ENCODE measurements around the gene UGT1A8.

Gene UGT1A8

DNA sequence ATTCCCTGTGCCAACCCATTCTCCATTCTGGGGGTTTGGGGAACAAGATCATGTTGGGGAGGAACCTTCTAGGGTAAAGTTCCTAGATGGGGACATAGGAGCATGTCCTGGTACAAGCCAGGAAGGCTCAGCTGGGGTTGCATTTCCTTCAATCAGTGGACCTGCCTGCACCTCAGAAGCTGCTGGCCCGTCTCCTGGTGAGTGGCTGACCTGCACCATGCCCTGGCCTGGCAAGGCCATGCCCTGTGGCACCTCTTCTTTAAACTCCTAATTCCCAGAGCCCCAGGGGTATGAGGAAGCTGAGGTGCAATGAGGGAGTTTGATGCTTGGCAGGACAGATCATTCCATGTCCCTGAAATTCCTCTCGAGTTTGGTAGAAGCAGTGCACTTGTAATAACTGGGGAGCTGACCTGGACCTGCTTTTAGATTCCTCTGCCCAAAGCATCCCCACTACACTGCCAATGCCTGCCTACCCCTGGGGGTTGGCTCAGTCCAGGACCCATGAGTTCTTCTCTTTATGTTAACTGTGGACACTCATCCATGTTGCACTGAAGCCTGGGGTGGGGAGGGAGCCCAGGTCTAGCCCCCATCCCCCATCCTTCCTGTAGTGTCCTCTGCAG lies 186.0 kb downstream of the UGT1A8 start:
- no peak for DNase-seq

DNA sequence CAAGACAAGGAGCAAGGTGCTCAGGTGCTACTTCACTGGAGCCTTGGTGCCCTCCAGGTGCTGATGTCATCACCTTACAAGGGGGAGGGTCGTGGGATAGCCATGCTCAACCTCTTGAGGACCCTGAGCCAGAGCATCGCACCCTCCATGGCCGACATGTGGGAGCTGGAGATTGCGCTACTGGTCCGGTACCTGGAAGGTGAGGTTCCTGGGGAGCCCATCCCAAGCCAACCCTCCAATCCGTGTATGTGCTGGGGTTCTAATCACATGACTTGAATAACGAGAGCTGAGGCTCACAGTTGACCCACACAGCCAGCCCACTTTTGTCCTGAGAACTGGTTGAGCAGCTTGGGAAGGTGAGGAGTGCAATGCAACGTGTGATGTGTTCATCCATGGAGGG lies 186.6 kb downstream of the UGT1A8 start:
- DNase-seq, result no peak

DNA sequence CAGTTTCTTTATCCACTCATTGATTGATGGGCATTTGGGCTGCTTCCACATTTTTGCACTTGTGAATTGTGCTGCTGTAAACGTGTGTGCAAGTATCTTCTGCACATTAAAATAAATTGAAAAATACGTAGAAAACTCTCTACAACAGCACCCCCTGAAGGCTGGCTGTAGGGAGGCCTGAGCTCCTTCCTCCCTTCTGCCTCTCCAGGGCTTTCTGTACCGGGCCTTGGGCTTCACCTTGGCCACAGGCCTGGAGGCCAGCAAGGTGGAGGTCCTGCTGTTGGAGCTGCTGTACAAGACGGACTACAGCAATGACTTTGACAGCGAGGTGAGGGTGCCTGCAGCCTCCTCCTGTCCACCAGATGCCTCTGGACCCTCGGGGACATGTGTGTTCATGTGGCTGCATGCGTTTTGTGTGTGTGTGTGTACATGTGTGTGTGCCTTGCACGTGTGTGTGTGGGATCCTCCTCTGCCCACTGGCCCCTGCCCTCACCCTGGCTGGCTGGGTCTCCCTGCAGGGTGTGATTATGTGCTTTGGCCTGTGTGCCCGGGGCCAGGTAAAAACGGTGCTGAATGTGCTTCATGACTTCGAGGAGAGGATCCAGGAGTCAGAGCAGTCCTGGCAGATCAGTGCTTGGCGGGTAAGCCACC lies 189.9 kb downstream of the UGT1A8 start:
- no peak for DNase-seq

DNA sequence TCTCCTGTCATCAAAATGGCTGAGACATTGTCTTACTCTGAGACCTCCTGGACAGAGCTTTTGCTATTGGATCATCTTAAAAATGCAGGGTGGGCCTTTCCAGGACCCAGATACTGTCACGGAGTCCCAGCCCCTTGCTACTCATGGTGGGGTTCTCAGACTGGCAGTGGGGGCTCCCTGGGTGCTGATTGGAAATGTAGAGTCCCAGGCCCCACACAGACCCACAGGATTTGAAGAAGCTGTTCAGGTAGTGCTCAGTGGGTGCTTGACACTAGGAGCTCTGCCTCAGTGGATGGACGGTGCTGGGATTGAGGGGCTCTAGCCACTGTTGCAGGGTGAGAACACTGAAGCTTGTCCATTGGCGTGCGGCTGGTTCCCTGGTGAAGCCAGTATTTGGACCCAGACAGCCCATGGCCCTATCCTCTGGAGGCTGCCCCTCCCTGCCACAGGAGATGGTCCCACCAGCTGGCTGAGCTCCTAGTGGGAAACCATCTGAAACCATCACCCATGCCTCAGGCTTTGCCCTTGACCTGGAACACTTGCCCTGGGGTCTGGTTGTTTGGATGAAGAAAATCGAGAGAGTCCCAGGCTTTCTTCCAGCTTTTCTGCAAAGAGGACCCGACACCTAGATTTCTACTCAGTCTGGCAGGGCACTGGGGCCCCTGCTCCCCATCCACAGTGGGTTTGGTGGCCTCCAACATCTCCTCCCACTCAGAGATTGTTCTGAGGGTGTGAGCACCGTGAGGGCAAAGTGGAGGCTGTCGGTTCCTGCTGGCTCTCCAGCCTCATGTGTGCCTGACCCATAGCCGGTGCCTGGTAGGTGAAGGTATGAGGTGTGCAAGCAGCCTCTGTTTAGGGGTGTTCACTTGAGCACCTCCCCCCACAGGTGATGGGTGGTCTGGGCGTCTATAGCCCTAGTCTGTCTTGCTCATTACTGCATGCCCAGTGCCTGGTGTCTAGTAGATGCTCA lies 190.8 kb downstream of the UGT1A8 start:
- no peak for DNase-seq

DNA sequence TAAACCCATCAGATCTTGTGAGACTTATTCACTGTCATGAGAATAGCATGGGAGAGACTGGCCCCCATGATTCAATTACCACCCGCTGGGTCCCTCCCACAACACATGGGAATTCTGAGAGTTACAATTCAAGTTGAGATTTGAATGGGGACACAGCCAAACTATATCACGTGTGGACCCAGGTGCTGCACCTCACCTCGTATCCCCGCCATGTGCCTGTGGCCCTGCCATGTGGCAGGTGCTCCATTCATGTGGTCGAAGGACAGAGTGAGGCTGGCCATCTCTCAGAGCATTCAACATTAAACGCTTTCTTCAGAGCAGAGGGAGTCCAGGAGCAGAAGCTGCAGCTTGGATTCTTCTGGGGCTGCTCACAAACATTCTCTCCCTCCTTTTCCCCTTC lies 193.0 kb downstream of the UGT1A8 start:
- DNase-seq, result no peak

DNA sequence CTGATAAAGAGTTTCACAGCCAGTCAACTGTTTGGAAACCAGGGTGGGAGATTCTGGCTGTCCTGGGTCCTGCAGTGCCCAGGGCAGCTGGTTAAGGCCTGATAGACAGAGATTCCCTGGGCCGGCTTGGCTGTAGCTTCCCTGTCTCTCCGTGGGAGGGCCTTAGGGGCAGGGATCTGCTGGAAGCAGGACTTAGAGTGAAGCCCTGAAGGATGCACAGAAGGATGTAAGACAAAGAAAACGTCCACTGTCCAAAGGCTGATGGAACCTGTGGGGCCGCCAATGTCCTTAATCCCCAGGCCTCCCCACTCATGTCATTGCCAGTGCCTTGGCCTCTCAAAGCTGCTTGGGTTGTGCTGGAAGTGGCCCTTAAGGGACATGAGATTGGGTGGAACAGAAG lies 193.7 kb downstream of the UGT1A8 start:
- DNase-seq, result no peak

DNA sequence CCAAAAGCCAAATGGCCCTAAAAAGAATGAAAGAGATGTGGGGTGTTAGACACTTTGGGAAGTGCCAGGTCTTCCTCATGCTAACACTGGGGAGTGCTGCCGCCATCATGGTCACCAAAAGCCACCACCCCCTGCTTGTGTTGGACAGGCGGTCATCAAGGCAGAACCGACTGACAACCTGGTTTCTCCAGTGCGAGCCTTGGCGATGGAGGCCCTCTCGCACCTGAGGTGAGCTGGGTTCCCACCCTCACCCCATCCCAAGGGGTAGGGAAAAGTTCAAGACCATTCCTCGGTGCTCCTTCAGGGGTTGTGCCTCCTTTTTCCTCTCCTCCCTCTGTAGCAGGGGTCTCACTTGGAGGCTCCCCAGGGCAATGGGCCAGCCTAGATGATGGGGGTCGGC lies 194.3 kb downstream of the UGT1A8 start:
- DNase-seq, result no peak

DNA sequence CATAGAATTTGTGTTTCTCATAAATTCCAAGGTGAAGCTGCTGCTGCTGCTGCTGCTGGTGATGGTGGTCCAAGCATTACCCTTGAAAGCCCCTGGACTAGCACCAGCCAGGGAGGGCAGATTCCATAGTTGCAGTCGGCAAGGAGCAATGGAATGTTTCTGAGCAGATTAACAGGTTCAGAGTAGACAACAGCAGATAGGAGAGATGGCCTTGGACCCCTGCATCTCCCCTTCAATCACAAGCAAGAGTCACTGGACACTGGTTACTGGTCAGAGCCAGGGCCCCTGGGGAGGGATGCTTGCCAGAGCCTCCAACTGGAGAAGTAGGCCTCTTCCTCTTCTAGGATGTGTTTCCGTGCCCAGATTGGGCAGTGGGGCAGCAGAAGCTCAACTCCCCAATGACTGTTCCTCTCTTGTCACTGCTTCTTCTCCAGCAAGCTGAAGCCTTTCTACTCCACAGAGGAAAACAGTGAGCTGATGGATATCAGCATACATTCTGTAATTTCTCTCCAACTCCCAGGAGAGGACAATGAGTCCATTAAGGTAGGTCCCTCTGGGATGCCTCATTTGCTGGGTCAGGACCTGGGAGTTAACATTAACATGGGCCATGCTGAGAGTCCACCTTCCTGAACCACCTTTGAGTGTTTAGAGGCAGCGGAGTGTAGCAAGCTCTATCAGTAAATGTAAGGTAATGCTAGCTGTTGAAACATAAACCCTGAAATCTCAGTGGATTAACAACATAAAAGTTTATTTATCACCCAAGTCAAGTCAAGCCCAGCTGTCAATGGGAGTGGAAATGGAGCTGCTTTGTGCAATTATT lies 196.0 kb downstream of the UGT1A8 start:
- no peak for DNase-seq

DNA sequence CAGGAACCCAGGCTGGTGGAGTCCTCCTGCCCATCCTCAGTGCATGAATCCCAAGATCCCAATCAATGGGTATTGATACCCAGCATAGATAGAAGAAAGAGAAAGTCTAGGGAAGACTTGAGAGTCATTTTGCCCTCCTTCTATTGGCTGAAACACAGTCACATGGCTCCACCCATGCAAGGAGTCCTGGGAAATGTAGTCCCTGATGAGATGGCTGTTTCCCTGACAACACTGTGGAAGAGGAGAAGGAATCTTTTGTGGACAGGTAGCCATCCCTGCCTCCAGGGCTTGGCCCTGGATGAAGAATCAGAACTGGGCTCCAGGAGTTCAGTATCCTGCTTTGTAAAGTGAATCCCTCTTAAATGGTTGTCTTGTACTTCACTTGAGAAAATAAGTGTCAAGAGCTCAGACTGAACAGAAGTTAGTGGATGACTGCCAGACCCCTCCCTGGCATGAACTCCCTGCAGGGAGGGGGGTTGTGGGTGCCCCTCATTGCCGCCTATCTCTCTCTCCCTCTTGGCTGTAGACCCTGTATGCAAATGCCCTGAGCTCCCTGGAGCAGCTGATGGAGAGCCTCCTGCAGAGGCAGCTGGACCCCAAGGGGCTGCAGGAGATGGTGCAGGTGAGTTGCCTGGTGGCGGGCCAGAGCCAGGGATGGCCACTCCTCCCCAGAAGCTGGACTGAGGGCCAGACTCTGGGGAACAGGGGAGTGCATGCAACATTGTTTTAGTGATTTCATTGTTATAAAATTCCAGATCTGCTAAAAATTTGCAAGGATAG lies 196.8 kb downstream of the UGT1A8 start:
- no peak for DNase-seq

DNA sequence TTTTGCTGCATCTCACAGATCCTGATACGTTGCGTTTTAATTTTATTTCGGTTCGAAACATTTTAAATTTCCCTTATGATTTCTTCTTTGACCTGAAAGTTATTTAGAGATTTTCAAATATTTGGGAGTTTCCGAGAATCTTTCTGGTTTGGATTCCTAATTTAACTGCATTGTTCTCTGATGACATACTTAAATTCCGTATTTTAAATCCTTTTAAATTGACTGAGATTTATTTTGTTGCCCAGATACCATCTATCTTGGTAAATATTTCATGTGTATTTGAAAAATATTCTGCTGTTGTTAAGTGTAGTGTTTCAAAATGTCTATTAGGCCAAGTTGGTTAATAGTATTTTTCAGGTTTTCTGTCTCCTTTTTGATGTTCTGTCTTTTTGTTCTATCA lies 198.4 kb downstream of the UGT1A8 start:
- DNase-seq, result no peak

DNA sequence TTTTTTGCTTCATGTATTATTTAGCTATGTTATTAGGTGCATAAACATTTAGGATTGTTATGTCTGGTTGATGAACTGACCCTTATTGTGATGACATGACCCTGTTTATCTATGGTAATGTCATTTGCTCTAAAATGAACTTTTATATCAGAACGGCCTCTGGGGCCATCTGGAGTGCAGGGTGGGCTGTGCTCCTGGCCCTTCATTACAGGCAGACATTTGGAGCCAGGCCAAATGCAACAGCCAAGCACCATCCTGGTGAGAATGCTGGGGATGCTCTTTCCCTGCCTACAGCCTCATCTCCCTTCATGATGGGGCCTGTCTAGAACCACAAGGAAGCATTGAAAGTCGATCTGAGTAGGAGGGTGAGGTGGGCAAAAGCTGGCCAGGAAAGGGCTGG lies 198.9 kb downstream of the UGT1A8 start:
- no peak for DNase-seq

DNA sequence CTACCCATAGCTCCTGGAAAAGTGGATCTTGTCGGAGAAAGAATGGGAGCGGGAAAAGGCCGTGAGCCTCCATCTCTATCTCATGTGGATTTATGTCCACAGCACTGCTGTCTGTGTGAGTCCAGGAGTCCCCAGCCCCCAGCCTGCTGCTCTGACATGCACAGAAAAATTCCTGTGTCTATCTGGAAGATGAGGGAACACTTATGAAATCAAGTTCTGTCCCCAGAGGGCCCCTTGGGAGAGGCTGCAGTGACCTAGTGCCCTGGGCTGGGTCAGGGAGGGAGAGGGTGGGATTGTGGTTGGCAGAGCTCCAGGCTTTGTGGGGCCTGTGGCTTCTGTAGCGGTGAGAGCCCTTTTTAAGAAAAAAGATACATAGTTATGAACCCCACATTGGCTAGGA lies 199.3 kb downstream of the UGT1A8 start:
- DNase-seq, result no peak

DNA sequence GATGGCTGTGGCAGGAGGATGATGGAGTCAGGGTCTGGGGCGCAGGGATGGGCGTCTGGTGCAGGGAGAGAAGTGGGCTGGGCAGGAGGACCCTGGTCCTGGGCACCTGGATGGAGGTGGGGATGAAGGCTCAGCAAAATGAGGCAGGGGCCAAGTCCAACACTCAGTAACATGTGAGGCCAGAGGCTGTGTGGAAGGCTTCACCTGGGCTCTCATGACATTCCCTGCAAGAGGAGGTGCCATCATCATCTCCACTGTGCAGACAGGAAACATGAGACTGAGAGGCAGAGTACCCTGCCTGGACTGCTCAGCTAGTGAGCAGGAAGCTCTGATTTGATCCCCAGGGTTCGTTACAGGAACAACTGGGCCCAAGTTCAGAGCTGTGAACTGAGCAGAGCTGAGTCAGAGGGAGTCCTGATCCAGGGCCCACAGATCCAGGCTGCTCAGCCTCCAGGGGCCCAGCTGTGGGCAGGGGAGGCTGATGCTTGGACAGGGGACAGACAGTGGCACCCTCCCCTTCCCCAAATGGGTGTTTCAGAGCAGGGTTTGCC lies 200.0 kb downstream of the UGT1A8 start:
- no peak for DNase-seq

DNA sequence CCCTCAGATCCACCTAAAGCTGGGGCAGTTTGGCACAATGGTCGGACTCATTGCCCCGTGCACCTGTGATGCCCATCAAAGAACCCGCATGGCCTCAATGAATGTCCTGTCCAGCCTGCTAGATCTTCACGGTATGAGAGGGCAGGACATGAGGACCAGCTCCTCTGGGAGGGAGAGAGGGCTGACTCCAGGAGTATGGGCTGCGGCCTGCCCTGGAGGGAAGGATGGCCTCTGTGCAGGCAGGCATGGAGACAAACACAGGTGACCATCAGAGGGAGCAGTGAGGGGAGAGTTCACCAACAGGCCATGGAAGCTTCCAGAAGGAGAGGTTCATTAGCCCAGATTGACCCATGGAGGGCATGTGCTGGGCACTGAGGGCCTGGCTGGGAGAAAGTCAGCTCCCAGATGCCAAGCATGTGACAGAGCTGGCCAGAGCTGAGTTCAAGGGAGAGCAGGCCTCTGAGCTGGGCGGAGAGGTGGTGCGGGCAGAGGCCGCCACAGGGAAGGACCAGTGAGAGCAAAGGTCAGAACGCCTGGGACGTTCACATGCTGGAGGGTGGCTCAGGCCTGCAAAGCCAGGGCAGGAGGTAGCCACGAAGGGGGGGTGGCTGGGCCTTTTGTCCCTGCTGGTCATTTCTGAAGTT lies 200.7 kb downstream of the UGT1A8 start:
- no peak for DNase-seq

DNA sequence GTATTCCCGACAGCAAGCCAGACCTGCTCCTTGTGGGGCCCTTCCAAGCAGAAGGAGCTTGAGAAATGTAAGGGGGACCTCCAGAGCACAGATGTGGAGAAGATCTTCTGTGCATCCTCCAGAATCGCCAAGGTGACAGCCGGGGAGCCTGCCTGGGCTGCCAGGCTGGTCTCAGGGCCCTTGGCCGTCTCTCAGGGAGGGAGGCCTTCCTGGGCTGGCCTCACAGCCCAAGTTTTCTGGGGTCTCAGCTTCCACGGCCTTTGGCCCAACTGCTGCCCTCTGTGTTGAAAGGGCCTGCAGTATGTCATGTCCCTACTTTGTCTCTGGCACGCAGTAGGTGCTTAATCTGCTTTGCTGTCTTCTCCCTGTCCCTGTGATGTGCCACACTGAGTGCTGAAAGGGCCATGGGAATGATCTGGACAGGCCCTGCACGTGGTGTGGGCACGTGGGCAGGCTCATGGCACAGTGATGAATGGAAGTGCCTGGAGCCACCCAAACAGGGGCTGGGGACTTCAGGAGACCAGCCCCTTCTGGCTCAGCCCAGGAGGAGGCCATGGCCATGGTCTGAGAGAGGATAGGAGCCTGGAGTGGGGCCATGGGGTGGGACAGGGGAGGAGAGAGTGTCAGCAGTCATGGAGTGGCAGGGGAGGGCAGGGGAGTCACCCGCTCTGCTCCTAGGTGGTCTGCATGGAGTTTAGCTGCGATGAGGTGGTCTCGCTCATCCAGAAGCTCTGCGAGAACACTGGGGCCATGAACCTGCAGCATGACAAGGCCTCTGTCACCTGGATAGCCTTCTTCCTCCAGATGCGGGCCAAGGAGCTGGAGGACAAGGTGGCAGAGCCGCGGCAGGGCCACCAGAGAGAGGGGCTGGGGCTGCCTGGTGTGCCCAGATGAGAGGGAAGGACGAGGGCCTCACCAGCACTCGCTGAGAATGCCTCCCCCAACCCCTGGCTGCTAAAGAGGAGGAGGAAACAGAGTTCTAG lies 201.5 kb downstream of the UGT1A8 start:
- no peak for DNase-seq

DNA sequence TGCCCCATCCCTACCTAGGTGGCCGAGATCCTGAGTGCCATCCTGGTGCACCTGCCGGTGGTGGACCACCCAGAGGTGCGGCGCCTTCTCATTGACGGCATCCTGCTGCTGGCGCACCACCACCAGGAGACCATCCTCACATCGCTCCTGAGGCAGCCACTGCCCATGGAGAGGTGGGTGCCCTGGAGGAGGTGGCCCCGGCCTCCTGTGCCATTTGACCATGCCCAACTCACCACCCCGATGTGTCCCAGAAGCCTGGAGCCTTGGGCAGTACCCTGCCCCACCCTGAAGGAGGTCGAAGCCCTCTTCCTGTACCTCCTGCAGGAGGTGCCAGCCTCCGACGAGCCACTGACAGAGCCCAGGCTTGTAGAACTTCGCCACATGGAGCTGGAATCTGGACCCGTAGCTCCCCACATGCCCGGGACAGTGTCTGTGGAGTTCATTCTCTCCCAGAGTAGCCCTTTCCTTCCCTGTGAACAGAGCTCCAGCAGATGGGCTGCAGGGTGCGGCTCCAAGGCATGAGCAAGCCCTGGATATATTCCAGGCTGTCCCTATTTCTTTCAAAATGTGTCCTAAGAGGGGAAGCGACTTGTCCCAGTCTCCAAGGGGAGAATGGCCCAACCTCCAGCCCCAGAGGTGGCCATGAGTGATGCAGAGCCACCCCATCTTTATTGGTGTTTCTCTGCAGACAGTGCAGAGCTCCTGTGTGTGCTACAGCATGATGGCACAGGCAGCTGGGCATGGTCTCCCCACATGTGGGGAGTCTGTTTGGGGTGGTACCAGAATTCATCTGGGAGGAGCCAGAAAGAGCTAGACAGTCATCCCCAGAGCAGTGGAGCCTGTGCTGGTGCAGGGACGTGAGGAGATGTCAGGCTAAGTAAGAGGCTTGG lies 202.7 kb downstream of the UGT1A8 start:
- DNase-seq, result no peak

DNA sequence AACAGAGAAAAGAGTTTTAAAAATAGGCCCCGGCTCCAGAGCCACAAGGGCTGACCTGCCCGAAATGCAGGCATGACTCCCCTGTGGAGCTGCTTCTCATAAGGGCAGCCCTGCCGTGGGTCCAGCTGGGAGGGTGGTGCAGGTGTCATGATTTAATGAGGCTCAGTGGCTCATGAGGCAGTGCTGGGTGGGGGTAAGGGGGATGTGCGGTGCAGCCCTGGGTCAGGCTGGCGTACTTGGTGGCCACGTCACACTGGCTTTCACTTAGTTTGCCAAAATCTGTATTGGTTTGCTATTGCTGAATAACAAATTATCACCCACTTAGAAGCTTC lies 203.3 kb downstream of the UGT1A8 start:
- DNase-seq, result no peak

DNA sequence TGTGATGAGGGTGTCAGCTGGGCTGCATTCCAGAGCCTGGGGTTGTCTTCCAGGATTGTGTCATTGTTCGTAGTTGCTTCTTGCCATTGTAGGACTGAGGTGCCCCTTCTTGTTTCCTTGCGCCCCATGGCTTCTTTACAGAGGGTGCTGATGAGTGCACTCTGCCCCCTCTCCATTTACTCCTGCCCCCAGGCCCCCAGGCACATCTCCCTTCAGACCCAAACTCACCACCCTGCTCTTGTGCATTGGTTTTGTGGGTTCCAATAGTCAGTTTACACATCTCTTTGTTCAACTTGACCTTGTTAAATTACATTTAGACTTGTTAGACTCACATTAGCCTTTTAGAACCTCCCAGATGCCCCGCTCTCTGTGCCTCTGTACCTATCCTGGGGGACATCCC lies 203.8 kb downstream of the UGT1A8 start:
- DNase-seq, result no peak

DNA sequence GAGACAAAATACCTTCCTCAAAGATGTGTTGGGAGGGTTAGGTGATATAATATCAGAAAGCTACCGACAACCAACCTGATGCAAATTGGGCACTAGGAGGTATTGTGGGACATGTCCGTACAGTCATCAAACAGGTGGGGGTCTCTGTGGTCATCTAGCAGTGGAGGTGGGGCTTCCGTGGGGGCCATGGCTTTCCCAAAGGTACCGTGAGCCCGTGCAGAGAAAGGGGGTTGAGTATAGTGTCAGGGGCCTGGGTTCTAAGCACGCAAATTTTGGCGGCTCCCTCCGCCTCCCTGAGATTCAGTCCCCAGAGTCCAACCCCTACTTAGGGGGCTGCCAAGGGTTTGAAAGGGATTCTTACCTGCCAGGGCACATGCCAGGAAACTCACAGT lies 204.3 kb downstream of the UGT1A8 start:
- no peak for DNase-seq
